GM23338 (cell line): Measurements from ENCODE around the gene EXO5. TPM values are rescaled to one million over a fixed set of nuclear protein-coding genes. Genes with fewer than 3 reads are reported as not detected.

Experiments used
- EZH2 ChIP-seq: fragments of 200-600 bp; sonication (generic); IDR thresholded peaks from one replicate; pipeline ENCODE4 v1.8.0; 2017; ENCODE audit warnings: antibody characterized with exemption, mild to moderate bottlenecking, low read depth; ENCODE audit not compliant: unreplicated experiment
- ZNF114 ChIP-seq: fragments of 250-450 bp; sonication (Bioruptor Pico); IDR thresholded peaks from 2 replicates; pipeline ENCODE4 v1.5.0; 2020; ENCODE audit warnings: mild to moderate bottlenecking, moderate library complexity
- polyA plus RNA-seq: library from polyadenylated mRNA; unstranded; fragments of >200 nt; fragmentation: Nextera tagmentation; extraction: Ambion mirVana; gene quantifications from 2 replicates; pipeline ENCODE4 v1.2.1, GENCODE V29; 2016
- small RNA-seq: library from RNA; depleted of rRNA; stranded (forward); fragments of <200 nt; gene quantifications from one replicate; pipeline ENCODE3, GENCODE V24; 2014; ENCODE audit warnings: low replicate concordance
- total RNA-seq: library from RNA; depleted of rRNA; stranded (reverse); fragments of >200 nt; shearing (Covaris generic); gene quantifications from 2 replicates; pipeline ENCODE4 v1.2.3, GENCODE V29; 2014; rRNA removed

The EXO5 gene
- total and polyA plus RNA-seq, 2 experiments from 2014 or later: 4.4 to 7.2 TPM

DNA sequence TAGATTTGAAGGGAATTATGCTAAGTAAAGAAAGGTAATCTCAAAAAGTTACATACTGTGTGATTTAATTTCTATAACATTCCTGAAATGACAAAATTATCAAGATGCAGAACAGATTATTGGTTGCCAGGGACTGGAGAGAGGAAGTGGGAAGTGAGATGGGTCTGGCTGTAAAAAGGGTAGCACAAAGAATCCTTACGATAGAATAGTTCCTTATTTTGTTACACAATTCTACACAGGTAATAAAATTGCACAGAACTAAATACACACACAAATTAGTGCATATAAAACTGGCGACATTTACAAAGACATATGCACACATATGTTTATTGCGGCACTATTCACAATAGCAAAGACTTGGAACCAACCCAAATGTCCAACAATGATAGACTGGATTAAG is 56.3 kb downstream of the EXO5 start (continued):
- TF ChIP-seq EZH2 (no peak), ZNF114 (no peak)

Small RNAs within 50 kb of the gene (small RNA-seq; reads per million reads assigned to genes)
- gene AL356379.1: not detected

Other genes starting within 250 kb of the EXO5 start
- 2.8 and 9.1 TPM in 2 replicates for gene COL9A2, start 191.5 kb upstream of the EXO5 start, total RNA-seq
- gene COL9A2, start 191.5 kb upstream of the EXO5 start, polyA plus RNA-seq: 1.7 and 2.6 TPM in 2 replicates
- 2.5 and 4.8 TPM in 2 replicates for gene SMAP2, start 135.0 kb upstream of the EXO5 start, total RNA-seq
- gene SMAP2, start 135.0 kb upstream of the EXO5 start, polyA plus RNA-seq: 2.9 and 3.0 TPM in 2 replicates
- 10.0 and 10.8 TPM in 2 replicates for gene ZFP69B, start 58.3 kb upstream of the EXO5 start, total RNA-seq
- 4.6 and 5.2 TPM in 2 replicates for gene ZFP69B, start 58.3 kb upstream of the EXO5 start, polyA plus RNA-seq
- 4.6 and 8.2 TPM in 2 replicates for gene ZFP69, start 31.5 kb upstream of the EXO5 start, total RNA-seq
- 2.7 and 5.1 TPM in 2 replicates for gene ZFP69, start 31.5 kb upstream of the EXO5 start, polyA plus RNA-seq
- 7.6 and 11.5 TPM in 2 replicates for gene ZNF684, start 22.9 kb downstream of the EXO5 start, total RNA-seq
- gene ZNF684, start 22.9 kb downstream of the EXO5 start, polyA plus RNA-seq: 4.7 and 8.9 TPM in 2 replicates
- 19.7 and 27.2 TPM in 2 replicates for gene RIMS3, start 156.9 kb downstream of the EXO5 start, total RNA-seq
- 6.9 and 8.7 TPM in 2 replicates for gene RIMS3, start 156.9 kb downstream of the EXO5 start, polyA plus RNA-seq
- gene NFYC, start 182.9 kb downstream of the EXO5 start, total RNA-seq: 37.8 and 42.7 TPM in 2 replicates
- 34.5 and 36.2 TPM in 2 replicates for gene NFYC, start 182.9 kb downstream of the EXO5 start, polyA plus RNA-seq